Natural killer cell (primary cell): ENCODE results near the gene TBCA. TPM values are rescaled to one million over a fixed set of nuclear protein-coding genes. Genes with fewer than 3 reads are reported as not detected.

Experiments
- ATAC-seq, 3 donors: fragments of 150-1000 bp in 2 of 3; fragments of 200-7000 bp in 1 of 3; cut with Tn5 transposase; 1 replicate in 1 of 3; 2 replicates in 2 of 3; pipeline ENCODE4 v1.10.0; 2021; ENCODE audit warnings: mild to moderate bottlenecking in 2 of 3, moderate library complexity in 2 of 3
- DNase-seq, 2 donors: peaks; one replicate each; pipeline versions ENCODE4 v3.0.0 to v3.0.0-alpha.2; 2013 to 2021; ENCODE audit warnings: mixed read lengths in 1 of 2
- H3K27ac ChIP-seq: one replicate; pipeline ENCODE4 v1.5.1; 2013; ENCODE audit warnings: mild to moderate bottlenecking, low read length
- H3K27me3 ChIP-seq: one replicate; pipeline ENCODE4 v1.6.1; 2013; ENCODE audit warnings: low read length; ENCODE audit not compliant: control insufficient read depth, insufficient read depth
- H3K36me3 ChIP-seq: one replicate; pipeline ENCODE4 v1.6.1; 2013; ENCODE audit warnings: low read length; ENCODE audit not compliant: control insufficient read depth, insufficient read depth
- H3K4me1 ChIP-seq: one replicate; pipeline ENCODE4 v1.6.1; 2013; ENCODE audit warnings: low read length; ENCODE audit not compliant: control insufficient read depth, insufficient read depth
- H3K4me3 ChIP-seq: one replicate; pipeline ENCODE4 v1.5.1; 2013; ENCODE audit warnings: low read length
- H3K9me3 ChIP-seq: one replicate; pipeline ENCODE4 v1.6.1; 2013; ENCODE audit warnings: low read length; ENCODE audit not compliant: control insufficient read depth, insufficient read depth
- H3K27ac Mint-ChIP-seq, 2 donors: one replicate each; pipeline ENCODE4 v1.8.0; 2022; ENCODE audit warnings: mild to moderate bottlenecking in 2 of 2, mixed read lengths in 2 of 2, moderate library complexity in 1 of 2
- H3K27me3 Mint-ChIP-seq, 2 donors: one replicate each; pipeline ENCODE4 v1.8.0; 2022; ENCODE audit warnings: low read depth in 2 of 2, mixed read lengths in 2 of 2
- H3K36me3 Mint-ChIP-seq: one replicate; pipeline ENCODE4 v1.8.0; 2022; ENCODE audit warnings: mixed read lengths
- H3K4me1 Mint-ChIP-seq, 2 donors: one replicate each; pipeline ENCODE4 v1.8.0; 2022; ENCODE audit warnings: mixed read lengths in 2 of 2
- H3K4me3 Mint-ChIP-seq: one replicate; pipeline ENCODE4 v1.8.0; 2022; ENCODE audit warnings: mild to moderate bottlenecking, moderate library complexity, mixed read lengths
- H3K9me3 Mint-ChIP-seq, 2 donors: one replicate each; pipeline ENCODE4 v1.8.0; 2022; ENCODE audit warnings: mixed read lengths in 2 of 2
- CTCF ChIP-seq: fragments of 200-600 bp; IDR thresholded peaks from one replicate; pipeline ENCODE4 v1.8.0; 2022; ENCODE audit warnings: antibody characterized with exemption
- WGBS: methylation state at CpG from one replicate; pipeline ENCODE4 v1.1.7; 2013; ENCODE audit warnings: missing lambda C conversion rate; ENCODE audit not compliant: insufficient coverage; 5-methylcytosine and 5-hydroxymethylcytosine counted together
- intact Hi-C: fragments of 100-400 bp; cut with micrococcal nuclease; formaldehyde crosslinking; loops from one replicate; pipeline ENCODE4 v1.14.2; 2022
- total RNA-seq, 4 donors: library from RNA; stranded (reverse); fragments of 120-200 nt in 1 of 4; gene quantifications; one replicate each; pipeline versions ENCODE4 v1.2.3 to v1.2.4, GENCODE V29; 2013 to 2022

TBCA gene
- total RNA-seq, 3 donors from 2014 or later (not counting 1 experiment from before 2014, with no cell fraction given), result 65.0 to 72.3 (median 70.7) TPM

GRCh38 chr5:77644371-77645157, 131.6 kb downstream of the TBCA start:
- Mint-ChIP-seq H3K27ac (no peak overlapping the region), H3K4me3 (peak overlapping the region; percentile 69), H3K9me3 (peaks cover 0 to 2% of the 10 kb centered on the region in 2 donors), H3K36me3 (peaks cover 6% of the 10 kb centered on the region), H3K4me1 (peaks cover 10 to 20% of the 10 kb centered on the region in 2 donors), H3K27me3 (peaks cover 67 to 94% of the 10 kb centered on the region in 2 donors)
- WGBS, result 15% methylated on average over 24 of the region's 33 CpGs
- no peak for ATAC-seq
- no peak for TF ChIP-seq CTCF
- Histone ChIP-seq H3K4me1 (peaks cover 20% of the 10 kb centered on the region), H3K36me3 (no peaks in the 10 kb centered on the region), H3K4me3 (no peak overlapping the region), H3K27me3 (peaks cover 64% of the 10 kb centered on the region), H3K9me3 (peaks cover 10% of the 10 kb centered on the region), H3K27ac (no peak overlapping the region)
- intact Hi-C loops, result no loop called here
- peak in 1 of 2 donors; percentile 9 for DNase-seq

- H3K4me1 ChIP-seq, result peaks cover 20% of the 10 kb centered on the region
- H3K27ac ChIP-seq, result no peak overlapping the region
- Mint-ChIP-seq H3K36me3 (peaks cover 6% of the 10 kb centered on the region), H3K4me3 (peak overlapping the region; percentile 69), H3K4me1 (peaks cover 10 to 25% of the 10 kb centered on the region in 2 donors), H3K27me3 (peaks cover 67 to 94% of the 10 kb centered on the region in 2 donors), H3K27ac (no peak overlapping the region), H3K9me3 (no peaks in the 10 kb centered on the region)
- H3K36me3 ChIP-seq, result no peaks in the 10 kb centered on the region
- peaks cover 10% of the 10 kb centered on the region for H3K9me3 ChIP-seq
- no peak for TF ChIP-seq CTCF
- 12% methylated on average over 23 of the region's 28 CpGs for WGBS
- intact Hi-C loops, result no loop called here
- DNase-seq, result peak in 1 of 2 donors; percentile 9
- H3K4me3 ChIP-seq, result no peak overlapping the region
- peaks cover 72% of the 10 kb centered on the region for H3K27me3 ChIP-seq
- ATAC-seq, result no peak
Observed at GRCh38 chr5:77643654-77644370, 132.3 kb downstream of the TBCA start.

- DNase-seq (no peak), ATAC-seq (no peak)
- peaks cover 80% of the 10 kb centered on the region for H3K27me3 ChIP-seq
- Mint-ChIP-seq H3K9me3 (no peaks in the 10 kb centered on the region), H3K4me1 (peaks cover 10 to 26% of the 10 kb centered on the region in 2 donors), H3K27ac (no peak overlapping the region), H3K36me3 (peaks cover 6% of the 10 kb centered on the region), H3K4me3 (peak overlapping the region; percentile 69), H3K27me3 (peaks cover 64 to 88% of the 10 kb centered on the region in 2 donors)
- H3K27ac ChIP-seq, result no peak overlapping the region
- WGBS, result 14% methylated on average over 20 of the region's 21 CpGs
- no peak overlapping the region for H3K4me3 ChIP-seq
- H3K9me3 ChIP-seq, result peaks cover 10% of the 10 kb centered on the region
- no peaks in the 10 kb centered on the region for H3K36me3 ChIP-seq
- peaks cover 20% of the 10 kb centered on the region for H3K4me1 ChIP-seq
- intact Hi-C loops, result no loop called here
- no peak for TF ChIP-seq CTCF
Observed at GRCh38 chr5:77642738-77643653, 133.1 kb downstream of the TBCA start.
